ENCODE measurements around the gene KLHL20.
"Not testable (repeated sequence)": the region's sequence is repeated elsewhere in the genome, so short reads cannot be mapped to it uniquely, and the experiment has no call there.

The KLHL20 gene, protein sequence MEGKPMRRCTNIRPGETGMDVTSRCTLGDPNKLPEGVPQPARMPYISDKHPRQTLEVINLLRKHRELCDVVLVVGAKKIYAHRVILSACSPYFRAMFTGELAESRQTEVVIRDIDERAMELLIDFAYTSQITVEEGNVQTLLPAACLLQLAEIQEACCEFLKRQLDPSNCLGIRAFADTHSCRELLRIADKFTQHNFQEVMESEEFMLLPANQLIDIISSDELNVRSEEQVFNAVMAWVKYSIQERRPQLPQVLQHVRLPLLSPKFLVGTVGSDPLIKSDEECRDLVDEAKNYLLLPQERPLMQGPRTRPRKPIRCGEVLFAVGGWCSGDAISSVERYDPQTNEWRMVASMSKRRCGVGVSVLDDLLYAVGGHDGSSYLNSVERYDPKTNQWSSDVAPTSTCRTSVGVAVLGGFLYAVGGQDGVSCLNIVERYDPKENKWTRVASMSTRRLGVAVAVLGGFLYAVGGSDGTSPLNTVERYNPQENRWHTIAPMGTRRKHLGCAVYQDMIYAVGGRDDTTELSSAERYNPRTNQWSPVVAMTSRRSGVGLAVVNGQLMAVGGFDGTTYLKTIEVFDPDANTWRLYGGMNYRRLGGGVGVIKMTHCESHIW

GRCh38 chr1:173714759-173715537, at the start of gene KLHL20:
KLHL20 (plus strand) TSS chr1:173714981; CDS start chr1:173716044, 1,063 bp downstream.
- DNase-seq, result peak; percentile 76

DNA sequence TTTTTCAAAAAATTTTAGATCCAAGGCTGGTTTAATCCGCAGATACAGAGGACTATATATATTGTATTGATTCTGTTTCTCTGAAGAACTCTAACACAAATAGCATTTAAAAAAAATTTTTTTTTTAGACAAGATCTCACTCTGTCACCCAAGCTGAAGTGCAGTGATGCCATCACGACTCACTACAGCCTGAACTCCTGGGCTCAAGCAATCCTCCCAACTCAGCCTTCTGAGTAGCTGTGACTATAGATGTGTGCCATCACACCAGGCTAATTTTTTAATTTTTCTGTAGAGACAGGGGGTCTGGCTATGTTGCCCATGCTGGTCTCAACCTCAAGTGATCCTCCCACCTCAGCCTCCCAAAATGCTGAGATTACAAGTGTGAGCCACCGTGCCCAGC, 48.1 kb upstream of the KLHL20 start:
- DNase-seq, result no peak

DNA sequence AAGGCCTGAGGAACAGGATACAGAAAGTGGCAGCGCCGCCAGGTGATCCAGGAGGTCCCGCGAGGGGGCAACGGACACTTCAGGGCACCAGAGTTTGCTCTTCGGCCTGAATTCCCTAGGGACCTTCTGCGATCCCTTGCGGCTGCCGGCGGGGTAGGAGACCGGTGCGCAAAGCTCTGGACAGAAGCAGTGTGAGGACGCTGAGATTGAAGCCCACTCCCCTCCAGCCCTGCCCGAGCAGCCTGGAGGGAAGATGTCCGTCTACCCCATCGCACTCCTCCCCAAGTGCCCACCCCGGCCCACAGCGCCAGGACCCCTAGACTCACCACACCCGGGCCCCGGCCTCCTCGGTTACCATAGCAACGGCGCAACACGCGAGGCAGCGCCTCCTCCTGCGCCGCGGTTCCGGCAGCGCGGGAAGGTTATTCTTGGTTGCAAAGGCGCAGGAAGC, 45.3 kb upstream of the KLHL20 start, which contains the start of gene ANKRD45:
Gene ANKRD45, minus strand, starts transcription at position 361 of the 451 bp plus-strand sequence. CDS start 10,433 bp downstream, outside the sequence.
- peak; percentile 18 for DNase-seq

DNA sequence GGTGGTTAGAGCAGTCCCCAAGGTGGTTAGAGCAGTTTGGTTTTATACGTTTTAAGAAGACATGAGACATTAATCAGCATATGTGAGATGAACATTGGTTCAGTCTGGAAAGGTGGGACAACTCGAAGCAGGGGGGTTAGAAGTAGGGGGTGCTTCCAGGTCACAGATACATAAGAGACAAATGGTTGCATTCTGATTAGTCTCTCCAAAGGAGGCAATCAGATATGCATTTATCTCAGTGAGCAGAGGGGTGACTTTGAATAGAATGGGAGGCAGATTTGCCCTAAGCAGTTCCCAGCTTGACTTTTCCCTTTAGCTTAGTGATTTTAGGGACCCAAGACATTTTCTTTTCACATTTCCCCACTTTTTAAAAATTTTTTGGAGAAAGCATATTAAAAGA, 40.3 kb upstream of the KLHL20 start:
- DNase-seq, result not testable (repeated sequence)

- not testable (repeated sequence) for DNase-seq
Observed at GRCh38 chr1:173680152-173680551, 34.6 kb upstream of the KLHL20 start.

DNA sequence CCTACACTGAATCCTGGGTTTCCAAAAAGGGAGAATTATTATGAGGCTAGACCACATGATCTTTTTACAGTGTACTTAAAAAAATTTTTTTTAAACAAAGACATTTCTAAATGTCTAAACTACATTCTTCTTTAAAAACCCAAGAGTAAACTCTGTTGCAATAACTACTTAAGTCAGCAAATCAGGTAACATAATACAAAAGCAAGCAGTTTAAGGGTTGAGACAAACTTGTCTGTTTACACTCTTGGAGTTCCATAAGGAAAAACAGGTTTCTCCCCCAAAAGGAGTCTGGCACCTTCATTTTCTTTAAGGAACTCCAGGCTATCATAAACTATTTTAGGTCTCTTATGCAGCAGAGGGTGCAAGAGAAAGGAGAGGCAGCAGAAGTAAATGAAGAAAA, 32.6 kb upstream of the KLHL20 start:
- DNase-seq, result no peak

GRCh38 chr1:173683838-173684237, 30.9 kb upstream of the KLHL20 start:
- not testable (repeated sequence) for DNase-seq

DNA sequence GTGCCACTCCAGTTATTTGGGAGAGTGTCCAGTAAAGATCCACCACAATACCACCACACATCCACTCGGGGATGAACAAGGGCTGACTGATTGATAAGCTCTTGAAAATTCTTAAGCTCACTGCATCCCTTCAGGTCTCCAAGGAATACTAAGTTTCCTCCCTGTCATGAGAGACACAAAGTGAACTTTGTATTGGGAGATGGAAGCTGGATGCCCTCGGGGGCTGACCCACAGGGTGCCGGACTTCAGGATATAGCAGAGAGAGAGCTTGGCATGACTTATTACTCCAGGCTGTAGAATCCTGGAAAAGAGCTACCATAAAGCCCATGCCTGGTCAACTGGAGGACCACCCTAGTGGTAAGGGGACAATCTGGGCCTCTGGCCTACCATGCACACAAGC, 29.7 kb upstream of the KLHL20 start:
- not testable (repeated sequence) for DNase-seq

- no peak for DNase-seq
Observed at GRCh38 chr1:173688300-173688699, 26.5 kb upstream of the KLHL20 start.

- no peak for DNase-seq
Observed at GRCh38 chr1:173693238-173693637, 21.5 kb upstream of the KLHL20 start.

GRCh38 chr1:173701299-173701698, 13.5 kb upstream of the KLHL20 start:
- not testable (repeated sequence) for DNase-seq

DNA sequence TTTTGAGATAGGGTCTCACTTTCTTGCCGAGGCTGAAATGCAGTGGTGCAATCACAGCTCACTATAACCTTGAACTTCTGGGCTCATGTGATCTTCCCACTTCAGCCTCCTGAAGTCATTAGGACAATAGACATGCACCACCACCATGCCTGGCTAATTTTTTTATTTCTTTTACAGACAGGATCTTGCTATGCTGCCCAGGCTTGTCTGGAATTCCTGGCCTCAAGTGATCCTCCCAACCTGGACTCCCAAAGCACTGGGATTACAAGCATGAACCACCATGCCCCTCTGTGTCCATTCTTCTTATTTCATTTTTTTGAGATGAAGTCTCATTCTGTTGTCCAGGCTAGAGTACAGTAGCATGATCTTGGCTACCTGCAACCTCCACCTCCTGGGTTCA, 12.0 kb upstream of the KLHL20 start:
- DNase-seq, result no peak

- DNase-seq, result no peak
Observed at GRCh38 chr1:173705117-173705516, 9.7 kb upstream of the KLHL20 start.

GRCh38 chr1:173708787-173709186, 6.0 kb upstream of the KLHL20 start:
- no peak for DNase-seq

DNA sequence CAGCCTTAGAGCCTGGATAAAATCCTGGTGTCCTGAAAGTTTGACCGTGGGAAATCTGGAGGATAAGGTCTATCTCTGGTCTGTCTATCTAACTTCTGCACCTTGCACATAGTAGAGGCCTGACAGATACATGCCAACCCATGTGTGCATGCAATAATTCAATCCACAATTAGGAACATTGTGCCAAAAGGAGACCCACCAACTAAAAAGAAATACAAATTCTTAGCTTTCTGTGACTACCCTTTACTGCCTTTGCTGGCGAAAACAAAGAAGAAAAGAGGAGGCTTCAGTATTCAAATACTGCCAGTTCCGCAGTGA, 381 bp upstream of the KLHL20 start:
- DNase-seq, result no peak

DNA sequence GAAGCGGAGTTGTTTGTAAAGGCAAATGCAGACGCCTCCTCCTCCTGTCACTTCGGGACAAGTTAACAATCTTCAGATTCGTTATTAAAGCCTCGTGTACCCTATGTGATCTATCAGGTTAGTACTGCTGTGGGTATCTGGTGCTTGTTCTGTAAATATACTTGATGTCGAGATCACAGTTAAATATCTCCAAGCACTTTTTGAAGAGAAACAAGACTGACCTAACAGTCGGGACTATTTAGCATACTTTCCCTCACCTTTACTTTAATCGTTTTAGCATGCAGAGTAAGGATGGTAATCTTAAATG, 710 bp downstream of the KLHL20 start:
- no peak for DNase-seq

DNA sequence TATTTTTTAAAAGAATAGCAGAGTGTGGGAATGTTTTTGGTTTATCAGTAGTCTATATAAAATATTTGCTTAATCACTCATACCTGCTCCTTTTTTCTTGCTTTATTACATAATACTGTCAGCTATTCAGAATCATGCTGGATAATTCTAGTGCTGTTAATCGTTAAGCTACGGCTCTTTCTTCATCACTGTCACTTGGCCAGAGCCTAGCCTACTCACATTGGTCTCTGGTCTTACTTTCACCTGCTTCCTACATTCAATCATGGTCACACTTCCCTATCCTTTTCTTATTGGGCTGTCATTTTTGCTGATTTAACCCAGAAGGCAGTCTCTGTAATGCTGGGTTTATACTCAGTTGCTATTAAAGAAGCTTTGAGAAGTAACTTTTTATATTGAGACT, 2.5 kb downstream of the KLHL20 start:
- no peak for DNase-seq

DNA sequence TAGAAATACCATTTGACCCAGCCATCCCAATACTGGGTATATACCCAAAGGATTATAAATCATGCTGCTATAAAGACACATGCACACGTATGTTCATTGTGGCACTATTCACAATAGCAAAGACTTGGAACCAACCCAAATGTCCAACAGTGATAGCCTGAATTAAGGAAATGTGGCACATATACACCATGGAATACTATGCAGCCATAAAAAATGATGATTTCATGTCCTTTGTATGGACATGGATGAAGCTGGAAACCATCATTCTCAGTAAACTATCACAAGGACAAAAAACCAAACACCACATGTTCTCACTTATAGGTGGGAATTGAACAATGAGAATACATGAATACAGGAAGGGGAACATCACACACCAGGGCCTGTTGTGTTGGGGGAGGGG, 16.6 kb downstream of the KLHL20 start:
- not testable (repeated sequence) for DNase-seq

- no peak for DNase-seq
Observed at GRCh38 chr1:173733912-173734311, 19.1 kb downstream of the KLHL20 start.

DNA sequence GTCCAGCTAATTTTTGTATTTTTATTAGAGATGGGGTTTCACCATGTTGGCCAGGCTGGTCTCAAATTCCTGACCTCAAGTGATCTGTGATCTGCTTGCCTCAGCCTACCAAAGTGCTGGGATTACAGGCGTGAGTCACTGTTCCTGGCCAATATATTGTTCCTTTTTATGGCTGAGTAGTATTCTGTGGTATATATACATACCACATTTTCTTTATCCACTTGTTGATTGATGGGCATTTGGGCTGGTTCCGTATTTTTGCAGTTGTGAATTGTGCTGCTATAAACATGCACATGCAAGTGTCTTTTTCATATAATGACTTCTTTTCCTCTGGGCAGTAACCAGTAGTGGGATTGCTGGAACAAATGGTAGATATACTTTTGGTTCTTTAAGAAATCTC, 21.3 kb downstream of the KLHL20 start:
- DNase-seq, result not testable (repeated sequence)

- DNase-seq, result no peak
Observed at GRCh38 chr1:173742203-173742886, 27.6 kb downstream of the KLHL20 start.

DNA sequence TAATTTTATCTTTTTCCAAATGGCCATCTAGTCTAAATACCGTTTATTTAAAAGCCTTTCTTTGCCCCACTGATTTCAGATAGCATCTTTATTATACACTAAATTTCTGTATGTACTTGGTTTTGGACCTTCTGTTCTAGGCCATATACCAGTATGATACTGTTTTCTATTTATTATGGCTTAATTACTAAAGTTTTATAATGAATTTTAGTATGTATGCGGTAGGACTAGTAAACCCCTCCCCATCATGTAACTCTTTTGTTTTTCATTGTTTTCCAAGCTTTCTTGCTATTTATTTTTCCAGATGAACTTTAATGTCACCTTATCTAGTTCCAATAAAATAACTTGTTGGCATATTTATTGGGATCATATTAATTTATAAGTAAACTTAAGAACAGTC, 29.9 kb downstream of the KLHL20 start:
- no peak for DNase-seq

DNA sequence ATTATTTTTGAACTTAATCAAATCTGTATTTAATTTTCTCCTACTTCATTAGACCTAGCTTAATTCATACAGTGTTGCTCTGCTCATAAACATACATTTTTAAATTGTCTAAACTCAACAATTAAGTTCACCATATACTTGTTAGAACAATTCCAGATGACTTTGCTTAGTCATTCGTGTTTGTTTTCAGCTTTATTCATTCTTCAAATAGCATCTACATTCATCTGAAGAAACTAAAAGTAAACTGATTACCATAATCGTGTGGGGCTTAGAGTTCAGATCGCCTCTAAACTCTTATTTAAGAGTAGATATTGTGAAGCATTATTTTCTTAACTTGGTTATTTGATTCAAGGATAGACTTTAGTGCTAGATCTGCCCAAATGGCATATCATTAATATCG, 34.4 kb downstream of the KLHL20 start:
- DNase-seq, result no peak

Measured in activated CD8-positive, alpha-beta memory T cell treated with anti-CD3 and anti-CD28 coated beads, Interleukin-2, amount 50 U/mL, for 4 hours (primary cell).